ENCODE results near the gene RFX5. TPM values are rescaled to one million over a fixed set of nuclear protein-coding genes. Genes with fewer than 3 reads are reported as not detected.

Gene RFX5
- total and polyA plus RNA-seq, 2 donors (not counting 3 experiments of a cell fraction or from before 2014, with no cell fraction given): 23.5 to 52.8 TPM

- peaks cover 12 to 31% of the 10 kb centered on the region in 2 experiments for H3K36me3 ChIP-seq (ENCODE audit: control insufficient read depth in 2 of 2, extremely low read depth in 1 of 2, insufficient read depth in 2 of 2, low read length in 2 of 2)
- H3K27me3 ChIP-seq (ENCODE audit: control insufficient read depth in 2 of 2, insufficient read depth in 2 of 2, low read length in 2 of 2): no peaks in the 10 kb centered on the region
- peak overlapping the region; percentile 32 for H3K4me2 ChIP-seq (ENCODE audit: insufficient read depth, low read length)
- TSS peak; percentile 98 for BruUV-seq (replicated peaks)
- peak overlapping the region; percentile 81 for H3K27ac ChIP-seq (ENCODE audit: insufficient read depth, low read depth, low read length)
- dilution Hi-C loops (cut with MboI; ENCODE audit: extremely low pct_ligation_motif_present, low sequenced_read_pairs): no loop called here
- intact Hi-C loops (cut with micrococcal nuclease): loop anchor here (1.0 kb wide), 2 partner anchors 10 to 17 kb away; no protein-coding TSS in a partner anchor
- H2AFZ ChIP-seq (ENCODE audit: low read depth, low read length): no peak overlapping the region
- peaks cover 18% of the 10 kb centered on the region for H3K79me2 ChIP-seq (ENCODE audit: control insufficient read depth, insufficient read depth, low read length)
- no peak overlapping the region for H3K4me3 ChIP-seq (replicated peaks in 1 of 3; ENCODE audit: insufficient read depth in 1 of 3, low read depth in 1 of 3, low read length in 3 of 3)
- H3K9me1 ChIP-seq (replicated peaks; ENCODE audit: control insufficient read depth, extremely low read depth, insufficient read depth, low read length): no peaks in the 10 kb centered on the region
- CTCF ChIA-PET: interaction anchor here (0.9 to 22.0 kb wide), 8 partner anchors 10 to 96 kb away, joined by 3 to 674 read pairs (median 3); partner anchors contain the start of genes PSMB4 and SELENBP1
- H4K20me1 ChIP-seq (replicated peaks; ENCODE audit: control insufficient read depth, extremely low read depth, insufficient read depth, low read length): no peaks in the 10 kb centered on the region
- POLR2A ChIA-PET: interaction anchor here (0.9 to 1.3 kb wide), 3 partner anchors 16 to 32 kb away, joined by 3 read pairs; partner anchors contain the start of gene PI4KB
- TF ChIP-seq JUN (IDR thresholded peaks at IDR 0.05; ENCODE audit: borderline replicate concordance, insufficient read depth, insufficient read length, low read depth): peak; percentile 88
- TF ChIP-seq GATA2 (IDR thresholded peaks at IDR 0.05; ENCODE audit: insufficient read depth, insufficient read length, low read depth, low read length): no peak
- peak; percentile 99 for TF ChIP-seq FOS (IDR thresholded peaks at IDR 0.05; ENCODE audit: borderline replicate concordance, insufficient read depth, low read length)
- TF ChIP-seq POLR2AphosphoS5 (IDR thresholded peaks at IDR 0.05; ENCODE audit: insufficient read depth, low read depth, low read length): peak; percentile 73
- TF ChIP-seq EZH2 (IDR thresholded peaks at IDR 0.05; ENCODE audit: borderline replicate concordance, low read depth, low read length, severe bottlenecking): no peak
- TF ChIP-seq, protein P1, sequence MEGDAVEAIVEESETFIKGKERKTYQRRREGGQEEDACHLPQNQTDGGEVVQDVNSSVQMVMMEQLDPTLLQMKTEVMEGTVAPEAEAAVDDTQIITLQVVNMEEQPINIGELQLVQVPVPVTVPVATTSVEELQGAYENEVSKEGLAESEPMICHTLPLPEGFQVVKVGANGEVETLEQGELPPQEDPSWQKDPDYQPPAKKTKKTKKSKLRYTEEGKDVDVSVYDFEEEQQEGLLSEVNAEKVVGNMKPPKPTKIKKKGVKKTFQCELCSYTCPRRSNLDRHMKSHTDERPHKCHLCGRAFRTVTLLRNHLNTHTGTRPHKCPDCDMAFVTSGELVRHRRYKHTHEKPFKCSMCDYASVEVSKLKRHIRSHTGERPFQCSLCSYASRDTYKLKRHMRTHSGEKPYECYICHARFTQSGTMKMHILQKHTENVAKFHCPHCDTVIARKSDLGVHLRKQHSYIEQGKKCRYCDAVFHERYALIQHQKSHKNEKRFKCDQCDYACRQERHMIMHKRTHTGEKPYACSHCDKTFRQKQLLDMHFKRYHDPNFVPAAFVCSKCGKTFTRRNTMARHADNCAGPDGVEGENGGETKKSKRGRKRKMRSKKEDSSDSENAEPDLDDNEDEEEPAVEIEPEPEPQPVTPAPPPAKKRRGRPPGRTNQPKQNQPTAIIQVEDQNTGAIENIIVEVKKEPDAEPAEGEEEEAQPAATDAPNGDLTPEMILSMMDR (IDR thresholded peaks at IDR 0.05; ENCODE audit: extremely low read depth in 1 of 2, insufficient read depth in 1 of 2, low read depth in 1 of 2, low read length in 2 of 2): no peak
- no peak for TF ChIP-seq POLR2A (IDR thresholded peaks at IDR 0.05; ENCODE audit: low read depth, low read length)
- TF ChIP-seq MYC (IDR thresholded peaks at IDR 0.05; ENCODE audit: low read depth, low read length): no peak
- TF ChIP-seq, protein P2, sequence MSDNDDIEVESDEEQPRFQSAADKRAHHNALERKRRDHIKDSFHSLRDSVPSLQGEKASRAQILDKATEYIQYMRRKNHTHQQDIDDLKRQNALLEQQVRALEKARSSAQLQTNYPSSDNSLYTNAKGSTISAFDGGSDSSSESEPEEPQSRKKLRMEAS (IDR thresholded peaks at IDR 0.05; ENCODE audit: insufficient read depth, insufficient read length): no peak
- DNase-seq (ENCODE audit: low read depth, low spot score) (peak; percentile 86), FAIRE-seq (peak; percentile 96)
- peaks cover 37% of the 10 kb centered on the region for H3K4me1 ChIP-seq (ENCODE audit: control insufficient read depth, extremely low read depth, insufficient read depth, low read length)
- no peaks in the 10 kb centered on the region for H3K9me3 ChIP-seq (replicated peaks; ENCODE audit: control insufficient read depth, insufficient read depth, low read length)
- H3K9ac ChIP-seq (replicated peaks; ENCODE audit: extremely low read depth, insufficient read depth, low read length): peak overlapping the region; percentile 48
Measured at GRCh38 chr1:151311589-151312331, 35.3 kb downstream of the RFX5 start.

Data from endothelial cell of umbilical vein (primary cell).